GM19238 (cell line): Measurements from ENCODE around the gene TGFA.

ENCODE experiments used
- DNase-seq: peaks from one replicate; pipeline ENCODE4 v3.0.0; 2011; ENCODE audit warnings: low spot score; ENCODE audit not compliant: insufficient read length

Gene TGFA

DNA sequence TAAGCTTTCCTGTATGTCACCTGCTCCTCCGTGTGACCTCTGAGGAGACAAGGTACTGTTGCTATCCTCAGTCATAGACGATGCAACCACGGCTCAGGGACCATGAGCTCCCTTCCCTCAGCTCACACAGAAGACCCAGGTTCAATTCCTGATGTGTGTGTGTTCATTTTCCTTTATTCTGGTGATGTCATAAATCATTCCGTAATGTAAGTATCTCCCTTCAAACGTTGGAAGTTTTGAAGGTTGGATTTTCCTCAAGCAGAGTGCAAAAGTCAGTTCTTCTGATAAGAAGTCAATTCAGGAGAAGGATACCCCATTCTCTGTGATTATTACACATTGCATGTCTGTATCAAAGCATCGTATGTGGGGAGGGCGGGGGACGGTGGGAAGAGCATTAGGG lies 132.9 kb downstream of the TGFA start:
- no peak for DNase-seq

DNA sequence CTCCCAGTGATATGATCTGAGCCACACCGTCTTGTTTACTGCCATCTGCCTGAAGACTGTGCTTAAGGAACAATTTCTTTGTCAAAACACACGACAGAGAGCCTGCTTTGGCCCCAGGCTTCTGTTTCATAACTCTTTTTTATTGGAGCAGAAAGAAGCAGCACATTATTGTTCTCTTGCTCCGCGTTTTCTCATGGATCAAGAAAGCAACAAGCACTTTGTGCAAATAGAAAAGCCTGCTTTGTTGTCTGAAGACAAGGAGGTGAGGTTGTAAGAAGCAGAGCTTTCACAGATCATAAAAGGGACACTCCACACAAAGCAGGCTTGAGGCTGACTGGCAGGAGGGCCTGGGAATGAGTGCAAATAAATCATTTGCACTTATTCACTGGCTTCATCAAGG lies 133.5 kb downstream of the TGFA start:
- no peak for DNase-seq

DNA sequence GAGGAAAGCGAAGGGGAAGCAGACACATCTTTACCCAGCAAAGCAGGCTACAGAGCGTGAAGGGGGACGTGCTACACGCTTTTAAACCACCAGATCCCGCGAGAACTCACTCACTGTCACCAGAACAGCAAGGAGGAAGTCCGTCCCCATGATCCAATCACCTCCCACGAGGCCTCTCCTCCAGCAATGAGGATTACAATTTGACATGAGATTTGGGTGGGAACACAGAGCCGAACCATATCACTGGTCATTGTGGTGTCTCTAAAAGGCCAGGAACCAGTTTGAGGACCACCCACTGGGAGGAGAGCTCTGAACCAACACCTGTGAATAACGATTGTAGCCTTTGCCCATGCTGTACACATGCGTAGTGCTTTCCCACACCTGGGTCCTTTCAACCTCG lies 135.1 kb downstream of the TGFA start:
- DNase-seq: no peak

DNA sequence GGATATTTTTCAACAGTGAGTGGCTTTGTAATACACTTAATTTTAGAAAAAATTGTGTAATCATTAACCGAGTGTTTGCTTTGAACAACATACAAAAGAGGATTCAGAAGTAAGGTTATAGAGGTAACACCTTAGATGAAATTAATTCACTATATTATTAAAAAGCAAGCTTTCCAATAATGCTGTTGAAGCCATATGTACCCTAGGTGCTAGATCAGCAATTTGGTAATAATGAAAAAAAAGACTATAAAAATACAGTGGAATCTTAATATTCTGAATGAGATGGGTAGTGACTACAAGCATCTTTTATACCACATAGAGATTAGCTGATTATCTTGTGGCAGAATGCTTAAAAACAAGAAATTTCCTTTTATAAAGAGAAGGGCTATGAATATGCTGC lies 136.6 kb downstream of the TGFA start:
- no peak for DNase-seq

DNA sequence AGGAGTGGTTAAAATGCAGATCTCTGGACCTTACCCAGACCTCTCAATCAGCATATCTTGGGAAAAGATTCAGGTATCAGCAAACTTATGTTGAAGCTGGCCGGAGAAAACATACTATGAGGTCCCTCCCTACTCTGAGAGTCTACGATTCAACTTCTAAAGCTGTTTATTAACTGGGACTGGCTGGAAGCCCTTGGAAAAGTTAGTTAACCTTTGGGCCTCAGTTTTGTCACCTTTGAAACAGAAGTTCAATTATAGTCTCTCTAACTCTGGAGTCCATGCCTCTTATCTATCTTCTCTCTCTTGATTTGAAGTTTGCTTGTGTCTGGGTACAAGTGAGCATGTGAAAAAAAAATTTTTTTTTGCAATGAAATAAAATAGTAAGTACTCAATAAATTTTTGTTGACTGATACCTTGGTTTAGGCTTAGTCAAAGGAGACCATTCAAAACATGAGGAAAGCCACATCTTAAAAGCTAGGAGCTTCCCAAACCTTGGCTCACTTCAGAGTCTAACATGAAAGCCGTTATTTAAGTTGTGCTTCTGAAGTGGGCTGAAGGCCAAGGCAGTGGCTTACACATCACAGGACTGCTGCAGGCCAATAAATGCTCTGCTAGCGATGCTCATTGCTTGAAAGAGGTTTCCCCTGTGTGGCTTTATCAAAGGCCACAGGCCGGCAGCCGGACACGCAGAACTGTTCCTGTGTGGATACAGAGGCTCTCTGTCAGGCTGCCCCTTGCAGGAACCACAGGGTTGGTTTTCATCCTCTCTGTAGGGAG lies 141.1 kb downstream of the TGFA start:
- no peak for DNase-seq

DNA sequence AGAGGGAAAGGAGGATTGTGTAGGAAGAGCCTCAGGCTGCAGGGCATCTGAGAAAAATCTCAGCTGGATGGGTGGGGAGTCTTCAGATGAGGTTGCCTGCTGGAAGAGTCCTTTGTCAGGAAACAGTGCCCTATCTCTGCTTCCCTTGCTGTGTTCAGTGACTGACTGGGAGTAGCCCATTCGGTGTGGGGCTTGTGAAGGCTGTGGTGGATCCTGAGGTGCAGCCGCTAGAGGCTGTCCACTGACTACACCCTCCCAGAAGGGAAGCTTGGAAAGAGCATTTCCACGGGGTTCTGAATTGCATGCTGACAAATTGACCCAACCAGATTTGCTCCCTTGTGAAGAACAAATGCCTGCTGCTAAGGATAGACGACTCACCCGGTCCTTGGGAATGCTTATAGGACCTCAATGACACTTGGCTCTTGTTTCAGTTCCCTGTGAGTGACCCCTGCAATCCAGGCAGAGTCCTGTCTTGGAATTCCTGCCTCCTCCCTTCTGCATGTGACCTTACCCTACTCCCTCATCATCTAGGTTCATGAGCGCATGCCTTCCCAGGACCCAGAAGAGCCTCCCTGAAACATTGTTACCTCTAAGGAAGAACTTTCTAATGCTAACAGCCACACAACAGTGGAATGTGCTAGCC lies 142.0 kb downstream of the TGFA start:
- no peak for DNase-seq

DNA sequence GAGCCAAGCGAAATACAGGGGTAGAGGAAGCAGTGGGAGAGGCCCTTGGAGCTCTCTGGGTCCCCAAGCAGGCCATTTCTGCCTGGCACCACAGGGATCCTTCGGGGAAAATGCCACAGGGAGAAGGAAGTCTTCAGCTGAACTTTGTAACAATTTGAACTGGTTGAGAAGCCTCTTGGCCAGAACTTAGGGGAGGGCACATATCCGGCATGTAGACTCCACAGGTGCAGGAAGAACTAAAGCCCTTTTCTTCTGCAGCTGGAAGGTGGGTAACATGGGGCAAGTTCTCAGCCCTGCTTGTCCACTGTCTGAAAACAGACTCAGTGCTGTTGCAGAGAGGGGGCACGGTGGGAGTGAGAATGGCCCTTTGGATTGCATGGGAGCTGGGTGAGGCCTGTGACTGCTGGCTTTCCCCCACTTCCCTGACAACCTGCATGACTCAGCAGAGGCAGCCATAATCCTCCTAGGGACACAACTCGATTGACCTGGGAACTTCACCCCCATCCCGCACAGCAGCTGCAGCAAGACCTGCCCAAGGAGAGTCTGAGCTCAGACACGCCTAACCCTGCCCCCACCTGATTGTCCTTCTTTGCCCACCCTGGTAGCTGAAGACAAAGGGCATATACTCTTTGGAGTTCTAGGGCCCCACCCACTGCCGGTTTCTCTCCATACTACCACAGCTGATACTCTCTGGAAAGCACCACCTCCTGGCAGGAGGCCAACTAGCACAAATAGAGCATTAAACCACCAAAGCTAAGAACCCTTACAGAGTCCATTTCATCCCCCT lies 150.2 kb downstream of the TGFA start:
- no peak for DNase-seq

DNA sequence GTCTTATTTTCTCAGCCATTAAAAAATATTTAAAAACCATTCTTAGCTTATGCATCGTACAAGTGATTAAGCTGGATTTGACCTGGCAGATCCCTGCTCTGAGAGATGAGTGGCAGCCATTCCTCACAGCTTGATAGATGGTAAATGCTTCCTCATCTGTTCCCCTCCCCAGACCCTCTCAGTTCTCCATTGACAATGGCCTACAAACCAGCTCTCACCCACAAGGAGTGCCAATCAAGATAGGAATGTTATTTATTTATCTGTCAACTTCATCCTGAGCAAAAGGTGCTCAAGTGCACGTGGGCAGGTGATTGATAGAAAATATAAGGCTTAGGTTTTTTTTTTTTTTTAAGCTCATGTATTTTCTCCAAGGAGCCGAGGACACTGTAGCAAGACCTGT lies 153.1 kb downstream of the TGFA start:
- DNase-seq: no peak

DNA sequence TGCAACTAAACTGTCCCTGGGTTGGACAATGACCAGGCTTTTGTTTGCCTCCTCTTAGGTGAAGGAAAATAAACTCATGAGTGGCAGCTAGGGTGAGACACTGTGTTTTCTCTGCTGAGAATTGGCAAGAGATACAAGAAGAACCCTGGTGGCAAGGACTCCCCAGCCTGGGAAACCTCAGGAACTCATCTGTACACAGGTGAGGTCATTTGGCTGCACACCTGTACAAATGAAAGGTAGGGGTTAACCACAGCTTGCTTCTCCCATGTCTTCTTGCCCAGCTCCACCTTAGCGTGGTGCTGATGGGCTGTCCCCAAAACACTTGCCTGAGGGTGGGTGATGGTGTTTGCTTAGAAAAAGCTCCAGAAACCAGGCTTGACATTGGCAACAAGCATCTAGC lies 154.6 kb downstream of the TGFA start:
- no peak for DNase-seq
